Vagina (tissue), 2 donors: Measurements from ENCODE around the gene EEIG1.
A peak's percentile ranks its signal among the peaks of the same experiment; 100 is the strongest.

Experiments used
- POLR2A ChIP-seq, 2 donors: fragments of 450-650 bp; IDR thresholded peaks; one replicate each; pipeline ENCODE4 v1.6.1; 2017; ENCODE audit warnings: antibody characterized with exemption in 2 of 2, mild to moderate bottlenecking in 2 of 2, moderate library complexity in 2 of 2
- POLR2AphosphoS5 ChIP-seq, 2 donors: sonication (generic); formaldehyde crosslinking; IDR thresholded peaks; one replicate each; pipeline ENCODE4 v1.9.0; 2017; ENCODE audit warnings: antibody characterized with exemption in 2 of 2, mild to moderate bottlenecking in 2 of 2, low read depth in 1 of 2; ENCODE audit not compliant: insufficient read depth in 1 of 2
- TF ChIP-seq, protein P1 (sequence below), 3 experiments: fragments of 450-650 bp in 2 of 3; fragments of 200-600 bp in 1 of 3; sonication (generic) in 1 of 3; IDR thresholded peaks; one replicate each; pipeline ENCODE4 v1.5.1; 2017 to 2019; ENCODE audit warnings: antibody characterized with exemption in 3 of 3, mild to moderate bottlenecking in 2 of 3, moderate library complexity in 2 of 3

- TF ChIP-seq, protein P1, sequence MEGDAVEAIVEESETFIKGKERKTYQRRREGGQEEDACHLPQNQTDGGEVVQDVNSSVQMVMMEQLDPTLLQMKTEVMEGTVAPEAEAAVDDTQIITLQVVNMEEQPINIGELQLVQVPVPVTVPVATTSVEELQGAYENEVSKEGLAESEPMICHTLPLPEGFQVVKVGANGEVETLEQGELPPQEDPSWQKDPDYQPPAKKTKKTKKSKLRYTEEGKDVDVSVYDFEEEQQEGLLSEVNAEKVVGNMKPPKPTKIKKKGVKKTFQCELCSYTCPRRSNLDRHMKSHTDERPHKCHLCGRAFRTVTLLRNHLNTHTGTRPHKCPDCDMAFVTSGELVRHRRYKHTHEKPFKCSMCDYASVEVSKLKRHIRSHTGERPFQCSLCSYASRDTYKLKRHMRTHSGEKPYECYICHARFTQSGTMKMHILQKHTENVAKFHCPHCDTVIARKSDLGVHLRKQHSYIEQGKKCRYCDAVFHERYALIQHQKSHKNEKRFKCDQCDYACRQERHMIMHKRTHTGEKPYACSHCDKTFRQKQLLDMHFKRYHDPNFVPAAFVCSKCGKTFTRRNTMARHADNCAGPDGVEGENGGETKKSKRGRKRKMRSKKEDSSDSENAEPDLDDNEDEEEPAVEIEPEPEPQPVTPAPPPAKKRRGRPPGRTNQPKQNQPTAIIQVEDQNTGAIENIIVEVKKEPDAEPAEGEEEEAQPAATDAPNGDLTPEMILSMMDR (IDR thresholded peaks at IDR 0.05): no peak
- TF ChIP-seq POLR2A (IDR thresholded peaks at IDR 0.05): no peak
- peak in 1 of 2 donors; percentile 11 for TF ChIP-seq POLR2AphosphoS5 (IDR thresholded peaks at IDR 0.05; ENCODE audit: insufficient read depth in 1 of 2, low read depth in 1 of 2)
Measured at GRCh38 chr9:127931092-127931881, 49.5 kb downstream of the EEIG1 start.
